ENCODE data around the gene OR56A1.

OR56A1 gene

DNA sequence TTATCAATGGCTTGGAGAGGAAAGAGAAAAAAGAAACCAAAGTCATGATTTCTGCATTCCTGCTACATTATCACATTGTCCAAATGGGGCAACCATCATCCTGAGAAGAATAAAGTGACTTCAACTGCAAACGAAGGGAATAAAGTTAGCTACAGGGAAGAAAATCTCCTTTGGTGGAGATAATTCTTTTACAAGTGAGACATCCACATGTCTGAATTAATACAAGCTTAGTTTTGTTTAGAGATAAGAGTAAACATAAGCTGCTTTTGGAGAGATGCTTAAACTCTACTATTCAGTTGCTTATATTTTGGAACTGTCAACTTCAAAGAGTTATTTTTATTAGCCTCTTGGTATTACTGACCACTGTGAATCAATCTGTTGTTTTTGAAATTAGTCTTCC lies 43.7 kb downstream of the OR56A1 start, which contains the start of gene OR52L1:
Gene OR52L1 (minus strand): TSS at position 101 of the 400 bp plus-strand sequence. CDS start 55 bp downstream, at position 46.
- no peak for DNase-seq

GRCh38 chr11:5983443-5983842 lies 47.1 kb downstream of the OR56A1 start:
- no peak for DNase-seq

GRCh38 chr11:5973530-5973929 lies 57.0 kb downstream of the OR56A1 start:
- no peak for DNase-seq
